Activated CD8-positive, alpha-beta memory T cell treated with anti-CD3 and anti-CD28 coated beads, Interleukin-2, amount 50 U/mL, for 1 hour (primary cell): ENCODE measurements around the gene ITGB4.
"Not testable (repeated sequence)": the region's sequence is repeated elsewhere in the genome, so short reads cannot be mapped to it uniquely, and the experiment has no call there.

Experiments used
- DNase-seq: peaks from one replicate; pipeline ENCODE4 v3.0.0-alpha.2; 2020; ENCODE audit errors: extremely low read depth

ITGB4 gene

DNA sequence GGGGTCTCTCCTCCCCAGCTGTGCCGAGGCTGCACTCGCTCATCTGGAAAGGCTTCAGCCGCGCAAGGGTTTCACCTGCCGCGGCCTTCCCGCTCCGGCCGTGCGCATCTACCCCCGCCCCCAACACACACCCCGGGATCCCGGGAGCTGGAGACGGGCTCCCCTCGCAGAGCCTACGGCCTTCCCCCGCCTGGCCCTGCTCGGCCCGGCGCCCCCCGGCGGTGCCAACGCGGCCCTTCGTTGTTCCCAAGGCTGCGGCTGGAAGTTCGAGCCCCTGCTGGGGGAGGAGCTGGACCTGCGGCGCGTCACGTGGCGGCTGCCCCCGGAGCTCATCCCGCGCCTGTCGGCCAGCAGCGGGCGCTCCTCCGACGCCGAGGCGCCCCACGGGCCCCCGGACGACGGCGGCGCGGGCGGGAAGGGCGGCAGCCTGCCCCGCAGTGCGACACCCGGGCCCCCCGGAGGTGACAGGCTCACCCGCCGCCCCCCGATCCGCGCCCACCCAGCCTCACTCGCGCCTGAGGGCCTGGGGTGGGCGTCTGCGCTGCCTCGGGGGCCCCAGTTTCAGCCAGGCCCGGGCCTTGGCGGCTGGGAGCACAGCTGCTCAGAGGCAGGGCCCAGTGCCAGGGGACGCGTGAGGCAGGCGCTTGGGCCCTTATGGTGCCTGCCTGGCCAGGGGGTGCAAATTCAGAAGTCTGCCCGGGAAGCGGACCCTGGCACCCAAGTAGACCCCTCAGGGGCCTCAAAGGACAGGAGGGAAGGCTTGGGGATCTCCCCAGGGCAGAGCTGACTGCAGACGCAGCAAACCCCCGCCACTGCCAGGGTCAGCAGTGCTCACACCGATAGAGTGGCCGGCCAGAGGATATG is 32.5 kb downstream of the ITGB4 start:
- no peak for DNase-seq

DNA sequence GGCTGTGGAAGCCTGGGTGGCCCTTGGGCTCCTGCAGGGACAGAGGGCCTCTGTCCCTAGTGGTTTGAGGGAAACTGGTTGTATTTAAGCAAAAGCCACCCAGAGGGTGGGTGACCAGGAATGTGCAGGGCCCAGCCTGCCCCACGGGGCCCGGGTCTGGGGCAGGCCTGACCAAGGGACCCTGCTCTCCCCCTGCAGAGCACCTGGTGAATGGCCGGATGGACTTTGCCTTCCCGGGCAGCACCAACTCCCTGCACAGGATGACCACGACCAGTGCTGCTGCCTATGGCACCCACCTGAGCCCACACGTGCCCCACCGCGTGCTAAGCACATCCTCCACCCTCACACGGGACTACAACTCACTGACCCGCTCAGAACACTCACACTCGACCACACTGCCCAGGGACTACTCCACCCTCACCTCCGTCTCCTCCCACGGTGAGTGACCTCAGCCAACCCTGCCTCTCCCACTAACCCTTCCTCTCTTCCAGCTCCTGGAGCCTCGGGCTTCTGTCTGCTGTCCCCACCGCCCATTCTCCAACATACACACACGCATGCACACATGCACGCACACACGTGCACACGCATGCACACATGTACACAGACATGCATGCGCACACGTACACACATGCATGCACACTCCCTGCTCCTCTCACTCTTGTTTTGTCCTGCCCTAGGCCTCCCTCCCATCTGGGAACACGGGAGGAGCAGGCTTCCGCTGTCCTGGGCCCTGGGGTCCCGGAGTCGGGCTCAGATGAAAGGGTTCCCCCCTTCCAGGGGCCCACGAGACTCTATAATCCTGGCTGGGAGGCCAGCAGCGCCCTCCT is 33.3 kb downstream of the ITGB4 start:
- no peak for DNase-seq

DNA sequence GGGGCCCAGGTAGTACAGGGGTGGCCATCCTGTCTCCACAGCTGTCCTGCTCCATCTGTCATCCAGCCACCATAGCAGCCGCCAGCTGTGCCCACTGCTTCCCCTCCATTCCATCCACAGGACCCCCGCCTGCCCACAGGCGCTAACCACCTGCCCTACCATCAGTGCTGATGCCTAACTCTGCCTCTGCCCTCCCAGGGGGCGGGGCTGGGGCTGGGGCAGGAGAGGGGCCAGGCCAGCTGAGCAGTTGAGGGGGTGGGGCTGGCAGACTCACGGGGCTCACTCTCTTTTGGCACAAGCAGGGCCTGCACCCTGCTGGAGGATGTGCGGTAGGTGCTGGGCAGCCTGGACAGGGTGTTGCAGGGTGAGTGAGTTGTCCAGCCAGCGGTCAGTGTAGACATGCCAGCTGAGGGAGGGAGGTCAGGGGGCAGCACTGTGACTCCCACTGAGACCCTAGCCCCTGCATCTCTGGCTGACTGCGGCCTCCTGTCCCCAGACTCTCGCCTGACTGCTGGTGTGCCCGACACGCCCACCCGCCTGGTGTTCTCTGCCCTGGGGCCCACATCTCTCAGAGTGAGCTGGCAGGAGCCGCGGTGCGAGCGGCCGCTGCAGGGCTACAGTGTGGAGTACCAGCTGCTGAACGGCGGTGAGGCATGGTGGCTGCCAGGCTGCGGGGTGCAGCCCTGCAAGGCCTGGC is 34.1 kb downstream of the ITGB4 start:
- no peak for DNase-seq

DNA sequence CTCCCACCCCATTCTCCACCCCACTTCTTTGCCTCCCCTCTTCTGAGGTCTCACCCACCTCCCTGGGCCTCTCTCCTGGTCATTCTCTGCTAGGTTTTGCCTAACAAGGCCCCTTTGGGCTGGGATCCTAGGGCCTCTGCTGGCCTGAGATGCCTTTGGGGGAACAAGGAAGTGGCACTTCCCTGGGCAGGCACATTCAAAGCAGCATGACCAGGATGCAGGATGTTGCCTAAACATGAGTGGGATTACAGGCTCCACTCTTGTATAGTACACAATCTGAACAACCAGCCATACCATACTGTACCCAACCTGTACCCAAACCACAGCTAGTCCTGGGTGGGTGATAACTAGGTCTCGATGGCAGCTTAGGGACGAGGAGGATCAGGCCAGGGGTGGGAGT is 34.7 kb downstream of the ITGB4 start:
- no peak for DNase-seq

DNA sequence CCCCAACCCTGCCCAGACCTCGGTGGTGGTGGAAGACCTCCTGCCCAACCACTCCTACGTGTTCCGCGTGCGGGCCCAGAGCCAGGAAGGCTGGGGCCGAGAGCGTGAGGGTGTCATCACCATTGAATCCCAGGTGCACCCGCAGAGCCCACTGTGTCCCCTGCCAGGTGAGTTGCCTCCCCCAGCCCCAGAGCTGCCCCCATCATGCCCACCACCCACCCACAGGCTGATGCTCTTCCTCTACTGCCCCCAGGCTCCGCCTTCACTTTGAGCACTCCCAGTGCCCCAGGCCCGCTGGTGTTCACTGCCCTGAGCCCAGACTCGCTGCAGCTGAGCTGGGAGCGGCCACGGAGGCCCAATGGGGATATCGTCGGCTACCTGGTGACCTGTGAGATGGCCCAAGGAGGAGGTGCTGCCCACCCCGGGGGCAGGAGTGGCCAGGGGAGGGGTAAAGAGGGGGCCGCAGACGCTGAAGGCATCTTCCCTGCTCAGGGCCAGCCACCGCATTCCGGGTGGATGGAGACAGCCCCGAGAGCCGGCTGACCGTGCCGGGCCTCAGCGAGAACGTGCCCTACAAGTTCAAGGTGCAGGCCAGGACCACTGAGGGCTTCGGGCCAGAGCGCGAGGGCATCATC is 35.3 kb downstream of the ITGB4 start:
- DNase-seq: no peak

DNA sequence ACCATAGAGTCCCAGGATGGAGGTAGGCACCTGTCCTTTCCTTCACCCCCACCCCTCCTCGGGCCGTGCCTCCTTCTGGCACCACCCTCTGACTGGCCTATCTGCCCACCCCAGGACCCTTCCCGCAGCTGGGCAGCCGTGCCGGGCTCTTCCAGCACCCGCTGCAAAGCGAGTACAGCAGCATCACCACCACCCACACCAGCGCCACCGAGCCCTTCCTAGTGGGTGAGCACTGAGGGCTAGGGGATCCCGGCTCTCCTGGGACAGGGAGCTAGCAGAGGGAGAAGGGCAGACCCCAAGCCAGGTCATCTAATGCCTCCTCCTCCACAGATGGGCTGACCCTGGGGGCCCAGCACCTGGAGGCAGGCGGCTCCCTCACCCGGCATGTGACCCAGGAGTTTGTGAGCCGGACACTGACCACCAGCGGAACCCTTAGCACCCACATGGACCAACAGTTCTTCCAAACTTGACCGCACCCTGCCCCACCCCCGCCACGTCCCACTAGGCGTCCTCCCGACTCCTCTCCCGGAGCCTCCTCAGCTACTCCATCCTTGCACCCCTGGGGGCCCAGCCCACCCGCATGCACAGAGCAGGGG is 35.9 kb downstream of the ITGB4 start:
- DNase-seq: no peak

DNA sequence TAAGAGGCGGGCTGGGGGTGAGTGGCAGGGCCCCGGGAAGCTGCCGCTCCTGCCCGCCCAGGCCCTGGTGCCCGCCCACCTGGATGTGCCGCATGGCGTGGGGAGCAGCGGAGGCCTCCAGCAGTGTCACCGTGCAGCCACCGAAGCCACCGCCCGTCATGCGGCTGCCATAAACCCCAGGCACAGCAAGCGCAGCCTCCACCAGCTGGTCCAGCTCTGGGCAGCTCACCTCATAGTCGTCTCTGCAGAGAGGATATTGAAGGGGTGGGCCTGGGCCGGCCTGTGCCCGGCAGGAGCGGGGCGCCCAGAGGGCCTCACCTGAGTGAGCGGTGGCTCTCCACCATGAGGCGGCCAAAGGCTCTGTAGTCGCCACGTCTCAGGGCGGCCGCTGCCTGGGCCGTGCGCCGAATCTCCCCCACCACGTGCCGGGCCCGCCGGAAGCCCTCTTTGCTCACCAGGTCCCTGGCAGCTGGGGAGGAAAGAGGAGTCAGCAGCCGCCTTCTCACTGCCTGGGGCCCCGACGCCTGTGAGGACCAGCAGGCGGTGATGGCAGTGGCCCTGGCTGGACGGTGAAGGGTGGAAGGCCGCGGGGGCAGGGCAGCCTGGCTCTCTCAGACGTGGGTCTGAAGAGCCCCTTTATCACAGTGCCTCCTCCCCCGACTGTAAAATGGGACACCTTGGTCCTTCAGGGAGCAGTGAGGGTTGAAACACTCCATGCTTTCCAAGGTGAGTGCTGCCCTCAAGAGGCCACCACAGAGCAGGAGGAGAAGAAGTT is 37.1 kb downstream of the ITGB4 start:
- DNase-seq: no peak

DNA sequence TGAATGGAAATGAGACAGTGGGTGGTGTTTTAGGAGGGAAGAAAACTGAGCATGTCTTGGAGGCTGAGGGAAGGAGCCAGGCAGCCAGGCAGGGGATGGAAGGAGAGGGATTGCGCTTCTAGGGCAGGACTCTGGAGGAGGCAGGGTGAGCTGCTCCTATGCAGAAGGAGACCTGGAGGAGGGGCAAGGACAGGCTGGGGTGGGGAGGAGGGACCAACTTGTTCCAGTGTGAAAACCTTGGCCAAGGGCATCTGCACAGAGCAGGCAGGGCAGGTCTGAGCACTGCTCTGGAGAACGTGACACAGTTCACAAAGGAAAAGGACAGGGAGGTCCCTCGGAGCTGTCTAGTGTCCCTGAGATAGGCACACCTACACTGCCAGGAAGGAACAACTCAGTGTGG is 38.2 kb downstream of the ITGB4 start:
- no peak for DNase-seq

DNA sequence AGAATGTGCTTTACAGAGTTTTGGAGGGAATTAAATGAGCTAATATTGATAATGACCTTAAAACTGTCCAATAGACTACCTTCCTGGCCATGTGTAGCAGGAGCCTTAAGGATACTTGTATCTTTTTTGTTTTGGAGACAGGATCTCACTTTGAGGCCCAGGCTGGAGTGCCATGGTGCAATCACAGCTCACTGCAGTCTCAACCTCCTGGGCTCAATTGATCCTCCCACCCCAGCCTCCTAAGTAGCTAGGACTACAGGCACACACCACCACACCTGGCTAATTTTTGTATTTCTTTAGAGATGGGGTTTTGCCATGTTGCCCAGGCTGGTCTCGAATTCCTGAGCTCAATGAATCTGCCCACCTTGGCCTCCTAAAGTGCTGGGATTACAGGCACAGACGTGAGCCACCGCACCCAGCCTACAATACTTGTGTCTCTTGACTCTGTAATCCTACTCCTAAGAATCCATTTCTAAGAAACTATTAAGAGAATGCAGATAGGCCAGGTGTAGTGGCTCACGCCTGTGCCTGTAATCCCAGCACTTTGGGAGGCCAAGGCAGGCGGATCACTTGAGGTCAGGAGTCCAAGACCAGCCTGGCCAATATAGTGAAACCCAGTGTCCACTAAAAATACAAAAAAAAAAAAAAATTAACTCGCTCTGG is 38.9 kb downstream of the ITGB4 start:
- not testable (repeated sequence) for DNase-seq

DNA sequence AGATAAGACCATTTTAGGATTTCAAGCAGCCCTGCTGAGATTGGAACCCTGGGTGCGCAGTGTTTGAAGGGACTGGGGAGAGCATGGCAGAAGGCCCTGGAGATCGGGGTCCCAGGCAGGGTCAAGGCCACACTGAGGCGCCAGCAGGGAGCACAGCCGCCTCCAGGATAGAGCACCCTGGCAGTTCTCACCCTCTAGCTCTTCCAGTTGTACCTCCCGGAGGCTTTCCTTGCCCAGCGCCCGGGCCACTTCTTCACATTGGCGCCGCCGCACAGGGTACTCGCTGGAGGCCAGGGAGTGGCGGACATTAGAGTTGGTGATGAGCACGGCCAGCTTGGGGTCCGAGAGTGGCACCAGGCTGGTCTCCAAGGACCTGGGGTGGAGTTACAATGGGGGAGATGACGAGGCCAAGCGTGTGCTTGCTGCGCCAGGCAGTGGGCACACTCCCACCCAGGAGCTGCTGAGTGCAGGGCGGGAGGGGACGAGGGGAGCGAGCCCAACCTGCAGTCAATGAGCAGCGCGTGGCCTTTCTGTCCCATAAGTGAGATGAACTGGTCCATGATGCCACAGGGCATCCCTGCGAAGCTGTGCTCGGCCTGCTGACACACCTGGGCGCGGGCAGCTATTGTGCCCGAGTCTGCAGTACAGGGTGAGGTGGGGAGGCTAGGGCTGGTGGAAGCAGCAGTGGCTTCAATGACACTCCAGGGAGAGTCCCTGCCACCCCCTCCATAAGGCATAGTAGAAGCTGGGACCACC is 41.4 kb downstream of the ITGB4 start:
- DNase-seq: no peak

DNA sequence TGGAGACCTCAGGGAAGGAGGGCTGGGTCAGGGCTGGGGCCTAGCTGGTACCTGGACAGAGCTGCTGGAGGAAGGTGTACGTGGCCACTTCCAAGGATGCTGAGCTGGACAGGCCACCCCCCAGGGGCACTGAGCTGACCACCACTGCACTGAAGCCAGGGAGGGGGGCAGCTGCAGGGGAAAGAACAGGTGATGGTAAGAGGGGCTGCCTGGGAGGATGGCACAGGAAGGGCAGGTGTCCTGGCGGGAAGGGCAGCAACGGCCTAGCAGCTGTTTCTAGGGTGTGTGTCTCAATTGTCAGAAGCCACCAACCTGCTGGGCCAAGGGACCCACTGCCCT is 42.0 kb downstream of the ITGB4 start:
- DNase-seq: no peak

DNA sequence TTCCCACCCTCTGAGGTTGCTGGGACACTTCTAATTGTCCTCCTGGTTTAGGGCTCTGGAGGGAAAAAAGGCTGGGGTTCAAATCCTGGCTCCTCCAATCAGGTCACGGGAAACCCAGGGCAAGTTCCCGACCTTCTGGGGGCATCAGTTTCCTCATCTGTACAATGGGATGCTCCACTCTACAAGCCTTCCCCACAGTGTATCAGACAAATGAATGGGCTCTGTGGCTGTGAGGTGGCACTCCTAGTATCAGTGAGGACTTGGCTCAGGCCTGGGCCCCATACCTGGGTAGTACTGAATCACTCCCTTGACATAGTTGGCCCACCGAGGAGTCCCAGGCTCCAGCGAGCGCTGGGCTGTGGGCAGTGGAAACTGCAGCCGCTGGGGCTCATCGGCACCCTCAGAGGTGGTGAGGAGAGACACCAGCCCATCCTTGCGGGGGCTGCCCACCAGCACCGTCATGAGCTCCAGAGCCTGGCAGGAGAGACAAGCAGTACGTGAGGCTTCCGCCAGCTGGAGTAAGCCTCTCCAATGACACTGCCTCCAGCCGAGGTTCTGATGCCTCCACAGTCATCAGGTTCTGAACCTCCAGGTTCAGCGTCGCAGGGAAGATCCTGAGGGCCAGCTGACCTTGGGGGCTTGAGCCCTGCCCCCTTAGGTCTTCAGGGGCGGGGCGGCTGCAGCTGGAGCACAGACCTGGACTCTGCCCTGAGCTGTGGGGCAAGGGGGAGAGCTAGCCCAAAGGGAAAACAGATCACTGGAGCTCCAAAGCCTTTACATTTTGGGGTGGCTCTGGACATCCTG is 42.6 kb downstream of the ITGB4 start:
- no peak for DNase-seq

DNA sequence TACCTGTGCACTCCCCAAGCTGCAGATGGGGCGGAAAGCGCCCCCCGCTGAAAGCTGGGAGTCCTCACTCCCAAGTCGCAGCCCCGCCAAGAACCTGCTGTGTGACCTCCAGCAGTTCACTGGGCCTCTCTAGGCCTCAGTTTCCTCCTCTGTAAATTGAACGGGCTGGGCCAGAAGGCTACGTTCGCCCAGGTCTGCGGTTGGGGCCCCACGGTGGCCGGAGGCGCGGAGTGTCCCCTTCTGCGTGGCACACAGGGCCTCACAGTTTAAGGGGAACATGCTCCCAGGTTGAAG is 43.1 kb downstream of the ITGB4 start:
- DNase-seq: no peak

DNA sequence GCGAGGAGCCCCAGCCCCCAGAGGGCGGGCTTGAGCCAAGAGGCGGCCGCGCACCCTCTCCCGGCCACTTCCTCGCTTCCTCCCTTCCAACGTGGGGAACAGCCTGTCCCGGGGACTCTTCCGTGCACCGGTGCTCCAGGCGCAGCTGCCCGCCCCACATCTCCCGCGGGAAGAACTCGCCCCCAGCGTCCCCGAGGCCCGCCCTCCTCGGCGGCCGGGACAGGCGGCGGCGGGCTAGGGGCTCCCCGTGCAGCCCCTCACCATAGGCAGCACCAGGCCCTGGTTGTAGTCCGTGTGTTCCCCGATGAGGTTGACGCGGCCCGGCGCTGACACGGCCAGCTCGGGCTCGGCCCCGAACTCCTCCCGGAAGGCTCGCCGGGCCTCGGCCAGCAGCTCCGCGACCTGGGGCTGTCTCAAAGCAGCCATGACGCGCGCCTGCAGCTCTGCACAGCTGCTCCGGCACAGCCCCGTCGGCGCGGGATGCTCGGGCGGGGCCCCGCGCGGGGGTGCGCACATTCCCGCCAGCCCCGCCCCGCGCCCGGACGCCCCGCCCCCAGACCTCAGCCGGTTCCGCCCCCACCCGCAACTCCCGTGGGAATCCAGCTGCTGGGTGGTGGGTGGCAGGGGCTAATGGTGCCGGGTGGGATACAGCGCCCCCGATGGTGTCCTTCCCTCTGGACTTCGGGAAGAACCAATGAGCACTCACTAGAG is 43.6 kb downstream of the ITGB4 start, which contains the start of gene GALK1:
GALK1 (minus strand) TSS at position 482 of the 711 bp plus-strand sequence; CDS start at position 426, 56 bp downstream.
- DNase-seq: no peak

DNA sequence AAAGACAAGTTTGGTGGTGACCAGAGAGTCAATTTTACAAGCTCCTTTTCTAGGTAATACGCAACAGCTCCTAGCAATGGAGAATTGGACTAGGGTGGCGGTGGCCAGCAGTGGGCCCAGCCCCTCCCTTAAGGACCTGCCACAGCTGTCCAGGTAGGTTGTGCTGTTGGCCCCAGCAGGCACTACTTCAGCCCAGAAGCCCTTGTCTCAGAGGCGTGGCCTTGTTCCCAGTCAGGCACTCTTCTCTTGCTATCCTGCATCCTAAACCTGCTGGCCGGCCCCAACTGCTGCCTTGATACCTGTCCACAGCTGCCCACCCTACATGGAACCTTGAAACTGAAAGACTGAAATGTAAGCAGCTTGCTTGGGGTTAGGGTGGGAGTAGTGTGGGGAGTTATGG is 44.7 kb downstream of the ITGB4 start:
- DNase-seq: no peak

DNA sequence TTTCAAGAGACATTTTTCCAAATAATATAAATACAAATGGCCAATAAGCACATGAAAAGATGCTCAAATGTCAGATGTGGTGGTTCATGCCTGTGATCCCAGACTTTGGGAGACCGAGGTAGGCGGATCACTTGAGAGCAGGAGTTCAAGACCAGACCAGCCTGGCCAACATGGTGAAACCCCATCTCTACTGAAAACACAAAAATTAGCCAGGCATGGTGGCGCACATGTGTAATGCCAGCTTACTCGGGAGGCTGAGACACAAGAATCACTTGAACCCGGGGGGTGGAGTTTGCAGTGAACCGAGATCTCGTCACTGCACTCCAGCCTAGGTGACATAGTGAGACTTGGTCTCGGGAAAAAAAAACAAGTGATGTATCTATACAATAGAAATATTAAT is 46.6 kb downstream of the ITGB4 start:
- DNase-seq: no peak

DNA sequence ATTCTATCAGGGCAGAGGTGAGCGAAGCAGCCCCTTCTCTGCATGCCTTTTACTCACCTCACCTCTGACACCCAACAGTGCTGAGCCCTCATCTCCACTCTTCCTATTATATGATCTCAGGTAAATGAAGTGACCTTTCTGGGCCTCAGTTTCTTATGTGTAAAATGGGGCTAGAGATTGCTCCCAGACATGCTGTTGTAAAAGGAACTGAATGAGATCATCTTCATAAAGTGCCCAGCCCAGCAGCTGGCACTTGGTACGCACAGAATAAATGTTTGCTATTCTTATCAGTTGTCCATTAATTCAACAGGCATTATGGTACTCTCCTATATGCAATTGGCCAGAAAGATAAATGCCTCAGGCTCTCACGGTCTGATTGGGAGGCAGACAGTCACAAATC is 48.3 kb downstream of the ITGB4 start:
- no peak for DNase-seq
